ENCODE results near the gene TLR4.

DNA sequence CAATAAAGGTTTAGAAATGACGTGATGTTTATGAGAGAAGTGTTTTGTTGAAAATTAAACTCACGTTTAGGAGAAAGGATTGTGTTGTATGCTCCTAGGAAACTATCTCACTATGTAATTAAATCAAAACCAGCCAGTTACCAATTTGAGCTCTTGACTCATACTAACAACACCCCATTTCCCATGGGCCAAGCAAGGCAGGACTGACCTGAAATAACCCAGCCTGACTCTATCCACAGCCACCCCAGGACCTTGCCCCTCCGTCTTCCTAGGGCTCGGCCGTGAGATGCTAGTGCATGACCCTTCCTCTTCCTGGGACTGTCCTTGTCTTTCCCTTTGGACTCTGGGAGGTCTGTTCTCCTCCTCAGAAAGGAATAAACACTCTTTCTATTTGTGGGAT, 16.4 kb downstream of the TLR4 start:
- TF ChIP-seq, protein P1, sequence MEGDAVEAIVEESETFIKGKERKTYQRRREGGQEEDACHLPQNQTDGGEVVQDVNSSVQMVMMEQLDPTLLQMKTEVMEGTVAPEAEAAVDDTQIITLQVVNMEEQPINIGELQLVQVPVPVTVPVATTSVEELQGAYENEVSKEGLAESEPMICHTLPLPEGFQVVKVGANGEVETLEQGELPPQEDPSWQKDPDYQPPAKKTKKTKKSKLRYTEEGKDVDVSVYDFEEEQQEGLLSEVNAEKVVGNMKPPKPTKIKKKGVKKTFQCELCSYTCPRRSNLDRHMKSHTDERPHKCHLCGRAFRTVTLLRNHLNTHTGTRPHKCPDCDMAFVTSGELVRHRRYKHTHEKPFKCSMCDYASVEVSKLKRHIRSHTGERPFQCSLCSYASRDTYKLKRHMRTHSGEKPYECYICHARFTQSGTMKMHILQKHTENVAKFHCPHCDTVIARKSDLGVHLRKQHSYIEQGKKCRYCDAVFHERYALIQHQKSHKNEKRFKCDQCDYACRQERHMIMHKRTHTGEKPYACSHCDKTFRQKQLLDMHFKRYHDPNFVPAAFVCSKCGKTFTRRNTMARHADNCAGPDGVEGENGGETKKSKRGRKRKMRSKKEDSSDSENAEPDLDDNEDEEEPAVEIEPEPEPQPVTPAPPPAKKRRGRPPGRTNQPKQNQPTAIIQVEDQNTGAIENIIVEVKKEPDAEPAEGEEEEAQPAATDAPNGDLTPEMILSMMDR (conservative IDR thresholded peaks at IDR 0.05; ENCODE audit: low read depth, low read length), result no peak
- TF ChIP-seq EZH2 (IDR thresholded peaks at IDR 0.05; ENCODE audit: borderline replicate concordance, low read depth, low read length, poor library complexity, severe bottlenecking), result no peak

Data from A673 (cell line).